ENCODE data around the gene LZTR1. TPM values are rescaled to one million over a fixed set of nuclear protein-coding genes. Genes with fewer than 3 reads are reported as not detected.
A peak's percentile ranks its signal among the peaks of the same experiment; 100 is the strongest.

LZTR1 gene
- total RNA-seq, 3 donors from 2014 or later = 37.6 to 59.0 (median 46.2) TPM

DNA sequence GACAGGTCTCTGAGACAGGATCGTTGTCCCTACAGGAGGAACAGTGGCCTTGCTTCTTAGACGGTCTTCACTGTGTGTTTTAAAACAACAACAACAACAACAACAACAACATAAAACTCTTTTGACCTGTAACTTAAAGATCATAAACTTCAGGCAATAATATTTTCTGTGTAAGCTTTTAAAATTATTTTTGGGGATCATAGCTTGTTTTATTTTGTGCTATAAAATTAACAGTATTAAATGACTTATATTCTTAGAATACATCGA, 28.8 kb upstream of the LZTR1 start:
- no peak overlapping the region for H3K4me3 ChIP-seq
- H3K9me3 ChIP-seq = no peaks in the 10 kb centered on the region
- H3K4me1 ChIP-seq = no peaks in the 10 kb centered on the region
- intact Hi-C loops (cut with DNase I; ENCODE audit: low total_unique reads) = no loop called here
- no peak for DNase-seq (ENCODE audit: low spot score in 2 of 2)
- TF ChIP-seq POLR2AphosphoS5 (IDR thresholded peaks at IDR 0.05) = no peak
- no peak for TF ChIP-seq POLR2A (IDR thresholded peaks at IDR 0.05)
- TF ChIP-seq CTCF (IDR thresholded peaks at IDR 0.05) = no peak
- H3K36me3 ChIP-seq = no peaks in the 10 kb centered on the region
- peak overlapping the region in 1 of 2 donors; percentile 67 for H3K27ac ChIP-seq
- no peaks in the 10 kb centered on the region for H3K27me3 ChIP-seq

- Histone ChIP-seq H3K36me3 (no peaks in the 10 kb centered on the region), H3K27me3 (no peaks in the 10 kb centered on the region), H3K9me3 (no peaks in the 10 kb centered on the region), H3K4me1 (no peaks in the 10 kb centered on the region), H3K4me3 (no peak overlapping the region), H3K27ac (peak overlapping the region; percentile 62 to 67)
- peak in 1 of 2 donors; percentile 80 for DNase-seq (ENCODE audit: low spot score in 2 of 2)
- TF ChIP-seq CTCF (IDR thresholded peaks at IDR 0.05) (no peak), POLR2AphosphoS5 (IDR thresholded peaks at IDR 0.05) (peak in 2 of 3 donors; percentile 19 to 45)
- intact Hi-C loops (cut with DNase I; ENCODE audit: low total_unique reads) = no loop called here
These were observed 28.2 kb upstream of the LZTR1 start for GRCh38 chr22:20953668-20954500.

- TF ChIP-seq POLR2AphosphoS5 (IDR thresholded peaks at IDR 0.05) (no peak), POLR2A (IDR thresholded peaks at IDR 0.05) (no peak), CTCF (IDR thresholded peaks at IDR 0.05) (no peak)
- no peak overlapping the region for H3K27ac ChIP-seq
- H3K9me3 ChIP-seq = no peaks in the 10 kb centered on the region
- H3K4me1 ChIP-seq = no peaks in the 10 kb centered on the region
- intact Hi-C loops (cut with DNase I; ENCODE audit: low total_unique reads) = no loop called here
- DNase-seq (ENCODE audit: low spot score in 2 of 2) = no peak
- no peaks in the 10 kb centered on the region for H3K36me3 ChIP-seq
- no peak overlapping the region for H3K4me3 ChIP-seq
- no peaks in the 10 kb centered on the region for H3K27me3 ChIP-seq
These were observed 26.5 kb upstream of the LZTR1 start for GRCh38 chr22:20955548-20955947.

GRCh38 chr22:20956258-20957101, 25.6 kb upstream of the LZTR1 start:
- H3K4me3 ChIP-seq = peak overlapping the region; percentile 57 to 92 (median 65)
- intact Hi-C loops (cut with DNase I; ENCODE audit: low total_unique reads) = no loop called here
- no peak for DNase-seq (ENCODE audit: low spot score in 2 of 2)
- no peaks in the 10 kb centered on the region for H3K4me1 ChIP-seq
- no peaks in the 10 kb centered on the region for H3K9me3 ChIP-seq
- H3K36me3 ChIP-seq = no peaks in the 10 kb centered on the region
- TF ChIP-seq CTCF (IDR thresholded peaks at IDR 0.05) (no peak), POLR2A (IDR thresholded peaks at IDR 0.05) (no peak), POLR2AphosphoS5 (IDR thresholded peaks at IDR 0.05) (no peak)
- peak overlapping the region; percentile 59 to 84 for H3K27ac ChIP-seq
- H3K27me3 ChIP-seq = no peaks in the 10 kb centered on the region

DNA sequence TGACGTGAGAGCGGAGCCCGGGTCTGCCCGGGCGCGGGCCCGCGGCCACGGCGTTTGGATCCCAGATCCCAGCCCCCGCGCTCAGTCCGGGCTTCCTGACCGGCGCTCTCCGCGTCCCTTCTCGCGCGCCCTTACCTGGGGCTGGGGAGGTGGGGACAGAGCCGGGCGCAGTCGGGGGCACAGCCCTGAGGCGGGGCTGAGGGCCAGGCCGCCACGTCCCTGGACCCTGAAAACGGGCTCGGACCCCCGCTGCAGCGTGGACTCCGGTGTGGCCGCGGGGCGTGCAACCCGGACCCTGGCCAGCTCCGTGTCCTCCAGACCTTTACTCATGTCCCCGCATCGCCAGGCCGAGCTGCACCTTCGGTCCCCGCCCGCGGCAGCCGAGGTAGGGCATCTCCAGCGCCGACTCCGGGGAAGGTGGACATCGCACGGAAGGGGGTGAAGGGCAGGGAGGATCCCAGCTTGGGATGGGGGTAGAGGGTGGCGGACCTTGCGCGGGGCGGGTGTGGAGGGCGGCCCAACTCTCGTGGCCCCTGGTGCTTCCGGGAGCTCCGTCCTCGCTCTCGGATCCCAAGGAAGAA, 24.9 kb upstream of the LZTR1 start:
- Histone ChIP-seq H3K27ac (peak overlapping the region; percentile 59 to 84), H3K4me3 (peak overlapping the region; percentile 57 to 92 (median 65)), H3K4me1 (no peaks in the 10 kb centered on the region), H3K36me3 (no peaks in the 10 kb centered on the region), H3K27me3 (no peaks in the 10 kb centered on the region), H3K9me3 (no peaks in the 10 kb centered on the region)
- intact Hi-C loops (cut with DNase I; ENCODE audit: low total_unique reads) = no loop called here
- TF ChIP-seq POLR2A (IDR thresholded peaks at IDR 0.05) (no peak), CTCF (IDR thresholded peaks at IDR 0.05) (no peak), POLR2AphosphoS5 (IDR thresholded peaks at IDR 0.05) (no peak)
- no peak for DNase-seq (ENCODE audit: low spot score in 2 of 2)
